Dedifferentiated amniotic fluid mesenchymal stem cell (primary cell): ENCODE measurements around the gene ASAP2.

Experiments used
- DNase-seq: peaks from one replicate; pipeline ENCODE4 v3.0.0-alpha.2; 2016; ENCODE audit errors: extremely low spot score

The ASAP2 gene

DNA sequence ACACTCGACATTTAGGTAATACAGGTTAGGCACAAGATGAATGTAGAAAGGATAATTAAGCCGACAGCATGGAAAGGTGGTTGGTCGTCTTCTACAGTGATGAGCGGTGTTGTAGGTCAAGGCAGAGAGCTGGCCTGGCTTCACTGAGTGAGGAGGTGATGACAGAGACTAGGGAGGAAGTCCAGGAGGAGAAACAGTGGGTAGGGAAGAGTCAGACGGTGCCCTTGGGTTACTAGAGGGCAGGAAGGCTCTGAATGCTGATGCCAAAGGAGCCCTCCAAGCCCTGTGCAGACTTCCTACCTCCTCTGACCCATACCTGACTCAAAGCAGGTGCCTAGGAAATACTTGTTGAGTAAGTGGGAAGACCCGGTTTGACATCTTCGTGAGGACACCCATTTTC, 116.0 kb downstream of the ASAP2 start:
- no peak for DNase-seq

DNA sequence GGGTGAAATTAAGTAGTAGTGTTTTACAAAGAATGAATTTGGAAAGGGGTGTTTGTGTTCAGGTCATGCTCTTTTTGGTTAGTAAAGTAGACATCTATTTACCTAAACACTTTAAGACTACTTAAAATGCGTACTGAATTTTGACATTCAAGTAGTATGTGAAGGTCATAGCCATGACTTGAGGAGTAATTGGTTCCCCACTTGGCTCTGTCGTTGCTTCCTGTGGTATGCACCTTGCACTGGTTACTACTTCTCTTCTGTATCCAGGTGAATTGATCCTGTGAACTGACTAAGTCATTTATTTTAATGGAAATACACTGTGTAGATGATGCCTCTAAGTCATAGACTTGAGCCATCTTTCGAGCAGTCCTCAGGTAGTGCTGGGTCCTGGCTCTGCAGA, 118.8 kb downstream of the ASAP2 start:
- no peak for DNase-seq

- no peak for DNase-seq
These were observed 120.4 kb downstream of the ASAP2 start for GRCh38 chr2:9326975-9327374.

DNA sequence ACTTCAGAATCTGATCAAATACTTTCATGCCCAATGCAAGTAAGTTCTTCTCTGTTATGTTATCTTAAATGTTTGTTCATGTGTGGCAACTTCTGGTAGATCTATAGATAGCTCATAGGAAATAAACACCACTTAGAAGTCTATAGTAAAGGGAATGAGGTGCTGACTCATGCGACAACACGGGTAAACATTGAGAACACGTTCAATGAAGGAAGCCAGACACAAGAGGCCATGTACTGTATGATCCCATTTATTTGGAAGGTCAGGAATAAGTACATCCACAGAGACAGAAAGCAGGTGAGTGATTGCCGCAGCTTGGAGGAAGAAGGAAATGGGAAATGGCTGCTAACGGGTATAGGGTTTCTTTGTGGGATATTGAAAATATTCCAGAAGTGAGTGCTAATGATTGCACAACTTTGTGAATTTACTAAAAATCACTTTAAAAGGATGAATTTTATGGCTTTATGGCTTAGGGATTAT, 121.3 kb downstream of the ASAP2 start:
- no peak for DNase-seq

DNA sequence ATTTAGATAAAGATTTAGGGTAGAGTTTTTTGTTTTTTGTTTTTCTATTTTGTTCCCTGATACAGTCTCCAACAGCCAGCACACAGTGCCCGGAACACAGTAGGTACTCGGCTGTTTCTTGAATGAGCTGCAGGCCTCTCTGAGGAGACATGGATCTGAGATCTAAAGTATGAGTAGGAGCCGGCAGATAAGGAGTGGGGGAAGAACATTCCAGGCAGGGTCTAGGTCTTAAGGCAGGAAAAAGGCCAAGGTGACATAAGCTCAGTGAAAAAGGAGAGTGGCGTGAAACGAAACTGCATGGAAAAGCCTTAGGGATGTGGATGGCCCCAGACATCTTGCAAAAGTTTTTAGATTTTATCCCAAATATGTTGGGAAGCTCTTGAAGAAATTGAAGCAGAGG, 122.3 kb downstream of the ASAP2 start:
- DNase-seq: no peak

- no peak for DNase-seq
These were observed 122.9 kb downstream of the ASAP2 start for GRCh38 chr2:9329497-9329896.

- DNase-seq: no peak
These were observed 124.1 kb downstream of the ASAP2 start for GRCh38 chr2:9330612-9331270.

DNA sequence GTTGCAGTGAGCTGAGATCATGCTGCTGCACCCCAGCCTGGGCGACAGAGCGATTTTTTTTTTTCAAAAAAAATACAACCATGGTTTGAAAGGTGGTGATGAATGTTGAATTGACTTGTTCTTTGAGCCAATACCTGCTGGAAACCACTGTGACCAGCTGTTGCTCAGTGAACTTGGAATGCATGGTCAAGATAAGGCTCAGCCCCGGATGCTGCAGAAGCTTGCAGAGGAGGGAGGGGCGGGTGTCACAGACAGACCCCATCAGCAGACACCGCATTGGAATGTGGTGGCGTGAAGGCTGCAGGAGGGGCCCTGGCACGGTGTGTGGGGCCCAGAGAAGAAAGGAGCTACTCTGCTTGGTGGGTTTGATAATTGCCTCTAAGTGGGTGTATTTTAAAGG, 125.1 kb downstream of the ASAP2 start:
- no peak for DNase-seq

- no peak for DNase-seq
These were observed 125.7 kb downstream of the ASAP2 start for GRCh38 chr2:9332136-9332852.

GRCh38 chr2:9332853-9333245, 126.2 kb downstream of the ASAP2 start:
- DNase-seq: no peak

GRCh38 chr2:9333591-9334171, 127.1 kb downstream of the ASAP2 start:
- peak; percentile 83 for DNase-seq

GRCh38 chr2:9334761-9335160, 128.1 kb downstream of the ASAP2 start:
- DNase-seq: no peak

DNA sequence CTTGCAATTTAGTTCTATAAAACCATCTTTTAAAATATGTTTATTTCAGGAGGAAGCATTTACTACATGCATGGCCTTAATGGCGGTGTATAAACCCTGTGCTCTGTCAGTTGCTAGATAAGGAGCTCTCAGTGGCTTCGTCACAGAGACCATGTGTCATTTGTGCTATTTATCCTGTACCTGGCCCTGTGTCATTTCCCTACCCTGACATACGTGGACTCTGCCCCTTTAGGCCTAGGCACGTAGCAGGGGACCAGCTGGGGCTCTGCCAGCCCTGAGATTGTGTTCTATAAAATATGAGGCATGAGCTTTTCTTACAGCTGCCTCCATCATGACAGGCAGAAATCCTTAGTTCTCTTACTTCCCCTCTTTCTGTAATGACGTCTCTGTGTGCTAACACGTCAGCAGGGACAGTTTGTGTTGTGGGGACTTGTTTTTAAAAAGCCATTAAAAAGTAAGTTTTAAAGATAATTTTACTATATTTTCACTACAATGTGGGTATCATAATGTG, 128.8 kb downstream of the ASAP2 start:
- DNase-seq: no peak

DNA sequence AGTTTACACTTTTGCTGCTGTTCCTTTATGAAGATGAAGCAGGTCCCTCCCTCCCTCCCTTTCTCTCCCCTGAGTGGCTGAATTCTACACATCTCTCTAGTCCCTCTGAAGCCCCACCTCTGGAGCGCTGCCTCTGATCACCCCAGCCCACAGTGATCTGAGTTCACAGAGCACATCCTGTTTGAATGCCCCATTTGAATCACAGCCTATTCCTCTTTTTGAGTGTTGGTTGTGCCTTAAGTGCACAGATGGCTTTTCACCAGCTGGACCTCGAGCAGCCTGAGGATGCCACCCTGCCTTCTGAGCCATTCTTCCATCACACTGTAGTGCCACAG, 129.6 kb downstream of the ASAP2 start:
- no peak for DNase-seq

DNA sequence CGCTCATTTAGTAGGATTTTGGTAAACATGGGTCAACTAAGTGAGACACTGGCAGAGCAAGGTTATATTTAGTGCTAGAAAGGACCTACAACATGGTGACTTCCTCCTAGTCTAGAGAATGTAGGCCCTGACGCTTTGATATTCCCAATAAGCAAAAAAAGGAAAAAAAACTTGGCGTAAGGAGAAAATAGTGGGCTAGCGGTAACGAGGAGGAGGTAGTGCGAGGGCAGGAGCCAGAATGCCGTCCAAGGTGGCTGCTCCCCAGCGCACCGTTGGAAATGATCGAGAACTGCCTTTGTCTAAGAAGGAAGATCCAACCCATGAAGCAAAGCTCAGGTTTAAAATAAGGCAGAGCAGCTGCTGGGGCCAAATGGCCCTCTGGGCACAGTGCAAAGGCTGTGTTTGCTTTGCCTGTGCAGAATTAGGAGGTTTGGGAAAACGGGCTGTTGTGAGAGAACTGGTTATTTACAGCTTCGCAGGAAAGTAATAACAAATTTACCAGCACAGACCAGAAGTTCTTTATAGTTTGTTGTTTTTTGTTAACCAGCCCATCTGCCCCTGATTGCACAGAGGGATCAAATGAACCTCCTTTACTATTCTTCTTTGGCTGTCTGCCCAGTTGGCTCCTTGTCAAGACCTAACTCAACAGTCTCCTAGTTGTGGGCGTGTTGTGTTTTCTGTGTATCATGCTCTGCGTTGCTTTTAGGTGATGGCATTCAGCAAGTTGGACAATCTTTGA, 130.1 kb downstream of the ASAP2 start:
- peak; percentile 92 for DNase-seq

GRCh38 chr2:9337901-9338300, 131.3 kb downstream of the ASAP2 start:
- DNase-seq: no peak

DNA sequence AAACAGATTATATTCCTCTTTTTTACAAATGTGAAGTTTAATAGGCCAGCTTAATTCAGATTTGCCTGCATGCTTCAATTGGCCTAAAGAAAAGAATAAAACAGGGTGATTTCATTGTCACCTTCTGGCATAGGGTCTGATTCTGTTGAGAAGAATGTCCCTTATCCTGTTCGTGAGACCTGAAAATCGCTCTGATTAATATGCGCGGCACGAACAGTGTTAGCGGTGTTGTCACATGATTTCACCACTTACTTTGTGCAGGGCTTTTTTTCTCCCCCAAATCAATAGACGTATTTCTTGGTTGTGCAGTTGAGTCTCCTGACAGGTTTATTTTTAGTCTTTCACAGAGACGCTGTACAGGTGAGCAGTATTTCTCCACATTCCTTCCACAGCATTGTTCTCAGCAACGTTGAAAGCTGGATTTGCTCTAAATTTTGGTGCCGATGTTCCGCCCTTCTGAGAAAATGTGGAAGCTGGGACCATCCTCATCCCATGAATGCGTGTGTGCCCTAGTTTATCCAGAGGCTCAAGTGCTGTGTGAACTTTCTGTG, 134.8 kb downstream of the ASAP2 start:
- DNase-seq: no peak

GRCh38 chr2:9342659-9343058, 136.0 kb downstream of the ASAP2 start:
- no peak for DNase-seq

DNA sequence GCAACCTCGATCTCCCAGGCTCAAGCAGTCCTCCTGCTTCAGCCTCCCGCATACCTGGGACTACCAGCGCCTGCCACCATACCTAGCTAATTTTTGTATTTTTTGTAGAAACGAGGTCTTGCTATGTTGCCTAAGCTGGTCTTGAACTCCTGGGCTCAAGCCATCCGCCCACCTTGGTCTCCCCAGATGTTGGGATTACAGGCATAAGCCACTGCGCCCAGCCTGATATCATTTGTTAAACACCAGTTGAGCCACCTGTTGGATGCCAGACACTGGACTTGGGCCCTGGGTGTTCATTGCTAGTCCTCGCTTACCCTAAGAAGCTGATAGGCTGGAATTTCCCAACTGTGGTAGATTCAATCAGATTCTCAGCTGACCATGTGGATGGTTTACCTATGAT, 136.9 kb downstream of the ASAP2 start:
- DNase-seq: no peak

DNA sequence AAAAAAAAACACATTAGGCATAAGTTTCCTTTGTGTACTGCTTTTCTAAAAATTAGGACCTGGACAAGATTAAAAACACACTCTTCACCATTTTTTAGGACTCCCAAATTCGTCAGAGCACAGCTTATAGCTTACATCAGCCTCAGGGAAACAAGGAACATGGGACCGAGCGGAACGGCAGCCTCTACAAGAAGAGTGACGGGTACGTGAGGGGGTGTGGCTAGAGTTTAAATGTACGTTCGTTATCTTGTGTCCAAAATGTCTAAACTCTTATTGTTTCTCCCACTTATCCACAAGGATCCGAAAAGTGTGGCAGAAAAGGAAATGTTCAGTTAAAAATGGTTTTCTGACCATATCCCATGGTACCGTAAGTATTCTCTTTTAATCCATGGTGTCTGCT, 137.8 kb downstream of the ASAP2 start:
- no peak for DNase-seq

- DNase-seq: no peak
These were observed 138.7 kb downstream of the ASAP2 start for GRCh38 chr2:9345343-9345742.

DNA sequence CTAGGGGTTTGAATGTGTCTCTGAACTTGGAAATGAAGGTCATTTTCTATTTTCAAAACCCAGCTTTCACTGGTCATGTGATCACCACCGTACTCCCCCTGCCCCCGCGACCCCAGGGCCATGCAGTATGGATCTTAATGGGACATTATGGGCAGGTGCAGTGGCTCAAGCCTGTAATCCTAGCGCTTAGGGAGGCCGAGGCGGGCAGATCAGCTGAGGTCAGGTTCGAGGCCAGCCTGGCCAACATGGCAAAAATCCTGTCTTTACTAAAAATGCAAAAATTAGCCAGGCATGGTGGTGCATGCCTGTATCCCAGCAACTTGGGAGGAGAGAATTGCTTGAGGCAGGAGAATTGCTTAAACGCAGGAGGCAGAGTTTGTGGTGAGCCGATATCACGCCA, 139.4 kb downstream of the ASAP2 start:
- no peak for DNase-seq
